ENCODE data around the gene SAPCD1. TPM values are rescaled to one million over a fixed set of nuclear protein-coding genes. Genes with fewer than 3 reads are reported as not detected.

SAPCD1 gene
- total RNA-seq: 2.3 TPM
- polyA plus RNA-seq: not detected

DNA sequence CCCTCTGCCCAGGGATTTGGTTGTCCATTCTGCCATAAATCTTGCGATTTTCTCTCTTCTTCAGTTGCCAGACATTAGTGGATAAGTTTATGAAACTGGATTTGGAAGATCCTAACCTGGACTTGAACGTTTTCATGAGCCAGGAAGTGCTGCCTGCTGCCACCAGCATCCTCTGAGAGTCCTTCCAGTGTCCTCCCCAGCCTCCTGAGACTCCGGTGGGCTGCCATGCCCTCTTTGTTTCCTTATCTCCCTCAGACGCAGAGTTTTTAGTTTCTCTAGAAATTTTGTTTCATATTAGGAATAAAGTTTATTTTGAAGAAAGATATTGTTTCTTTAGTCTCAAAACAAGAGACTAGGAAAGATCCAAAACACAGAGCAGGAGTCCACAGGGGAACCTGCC lies at the start of gene SAPCD1:
Gene SAPCD1 (plus strand): TSS at position 301 of the 400 bp plus-strand sequence. CDS start 399 bp downstream, outside the sequence.
- H3K4me1 Mint-ChIP-seq: peaks cover 0 to 5% (median 4%) of the 10 kb centered on the region in 4 donors
- no peaks in the 10 kb centered on the region for H3K27me3 Mint-ChIP-seq
- H3K4me3 Mint-ChIP-seq: no peak within 1 kb of the TSS
- ATAC-seq (ENCODE audit: low read depth in 2 of 2) (no peak), DNase-seq (no peak)
- H3K9me3 ChIP-seq (ENCODE audit: control insufficient read depth in 2 of 2, low read length in 2 of 2): no peaks in the 10 kb centered on the region
- H3K36me3 Mint-ChIP-seq: peaks cover 19% of the 10 kb centered on the region
- no peaks in the 10 kb centered on the region for H3K27me3 ChIP-seq (ENCODE audit: control insufficient read depth, insufficient read depth, low read length)
- no peaks in the 10 kb centered on the region for H3K36me3 ChIP-seq (ENCODE audit: control insufficient read depth, insufficient read depth, low read length)
- H3K9me3 Mint-ChIP-seq: no peaks in the 10 kb centered on the region
- no peak within 1 kb of the TSS for H3K27ac ChIP-seq (ENCODE audit: insufficient read depth, low read length, poor library complexity, severe bottlenecking)
- no peak within 1 kb of the TSS for H3K4me3 ChIP-seq (ENCODE audit: low read depth, low read length)
- H3K4me1 ChIP-seq (ENCODE audit: control insufficient read depth, insufficient read depth, low read length, poor library complexity, severe bottlenecking): no peaks in the 10 kb centered on the region
- H3K27ac Mint-ChIP-seq: peak within 1 kb of the TSS in 2 of 3 donors; percentile 81 to 83

DNA sequence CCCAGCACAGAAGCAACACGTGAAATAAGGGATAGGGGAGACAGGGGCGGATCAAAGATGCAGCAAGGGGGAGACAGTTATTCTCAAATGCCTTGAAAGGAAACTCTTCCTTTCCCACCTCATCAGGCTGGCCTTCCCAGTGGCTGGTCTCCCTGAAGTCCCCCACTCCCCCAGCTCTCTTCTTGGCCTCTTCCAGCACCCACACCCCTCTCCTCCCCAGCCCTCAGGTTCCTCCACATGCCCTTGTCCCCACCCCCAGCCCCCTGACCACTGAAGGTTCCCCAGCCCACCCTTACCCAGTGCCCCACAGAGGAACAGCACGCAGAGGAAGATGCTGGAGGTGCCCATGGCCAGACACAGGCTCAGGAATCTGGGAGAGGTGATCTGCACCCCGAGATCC lies 49.0 kb upstream of the SAPCD1 start:
- Mint-ChIP-seq H3K27ac (no peak overlapping the region), H3K4me3 (no peak overlapping the region), H3K9me3 (no peaks in the 10 kb centered on the region), H3K27me3 (peaks cover 5% of the 10 kb centered on the region), H3K36me3 (no peaks in the 10 kb centered on the region), H3K4me1 (peaks cover 0 to 22% (median 10%) of the 10 kb centered on the region in 4 donors)
- Histone ChIP-seq H3K36me3 (ENCODE audit: control insufficient read depth, insufficient read depth, low read length) (no peaks in the 10 kb centered on the region), H3K4me1 (ENCODE audit: control insufficient read depth, insufficient read depth, low read length, poor library complexity, severe bottlenecking) (peaks cover 11% of the 10 kb centered on the region), H3K27ac (ENCODE audit: insufficient read depth, low read length, poor library complexity, severe bottlenecking) (no peak overlapping the region), H3K9me3 (ENCODE audit: control insufficient read depth in 2 of 2, low read length in 2 of 2) (no peaks in the 10 kb centered on the region), H3K4me3 (ENCODE audit: low read depth, low read length) (no peak overlapping the region), H3K27me3 (ENCODE audit: control insufficient read depth, insufficient read depth, low read length) (no peaks in the 10 kb centered on the region)
- no peak for ATAC-seq (ENCODE audit: low read depth in 2 of 2)
- DNase-seq: no peak

DNA sequence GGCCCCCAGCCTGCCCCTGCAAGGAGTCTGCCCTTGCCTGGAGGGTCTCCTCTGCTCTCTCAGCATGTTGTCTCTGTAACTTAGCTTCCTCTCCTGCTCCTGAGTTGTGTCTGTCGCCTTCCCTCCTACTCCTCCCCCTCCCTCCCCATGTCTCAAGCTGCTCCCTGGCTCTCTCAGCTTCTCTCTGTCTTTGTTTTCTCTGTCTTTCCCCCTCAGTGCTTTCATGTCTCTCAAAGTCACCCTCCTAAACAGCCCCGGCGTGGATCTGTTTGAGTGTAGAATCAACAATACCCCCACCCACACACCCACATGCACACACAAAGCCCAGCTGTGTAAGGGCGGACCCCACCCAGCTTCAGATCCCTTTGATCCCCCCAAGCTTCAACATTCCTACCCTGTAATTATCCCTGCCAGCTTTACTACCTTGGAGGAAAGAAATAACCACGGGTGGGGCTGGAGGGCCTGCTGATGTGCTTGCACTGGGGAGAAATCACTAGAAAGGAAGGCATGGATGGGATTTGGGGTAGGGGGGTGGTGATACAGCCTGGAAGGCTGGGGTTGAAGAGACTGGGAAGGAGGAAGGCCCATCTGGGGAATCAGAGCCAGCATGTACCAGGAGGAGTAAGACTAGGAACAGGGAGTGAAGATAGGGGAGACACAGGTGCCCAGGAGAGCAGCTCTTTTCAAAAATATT lies 48.3 kb upstream of the SAPCD1 start:
- DNase-seq (no peak), ATAC-seq (ENCODE audit: low read depth in 2 of 2) (no peak)
- Histone ChIP-seq H3K4me3 (ENCODE audit: low read depth, low read length) (no peak overlapping the region), H3K27me3 (ENCODE audit: control insufficient read depth, insufficient read depth, low read length) (no peaks in the 10 kb centered on the region), H3K9me3 (ENCODE audit: control insufficient read depth in 2 of 2, low read length in 2 of 2) (no peaks in the 10 kb centered on the region), H3K36me3 (ENCODE audit: control insufficient read depth, insufficient read depth, low read length) (no peaks in the 10 kb centered on the region), H3K4me1 (ENCODE audit: control insufficient read depth, insufficient read depth, low read length, poor library complexity, severe bottlenecking) (peaks cover 11% of the 10 kb centered on the region), H3K27ac (ENCODE audit: insufficient read depth, low read length, poor library complexity, severe bottlenecking) (no peak overlapping the region)
- Mint-ChIP-seq H3K9me3 (no peaks in the 10 kb centered on the region), H3K27ac (peak overlapping the region in 1 of 3 donors; percentile 89), H3K36me3 (no peaks in the 10 kb centered on the region), H3K27me3 (peaks cover 5% of the 10 kb centered on the region), H3K4me1 (peaks cover 0 to 22% (median 10%) of the 10 kb centered on the region in 4 donors), H3K4me3 (no peak overlapping the region)

DNA sequence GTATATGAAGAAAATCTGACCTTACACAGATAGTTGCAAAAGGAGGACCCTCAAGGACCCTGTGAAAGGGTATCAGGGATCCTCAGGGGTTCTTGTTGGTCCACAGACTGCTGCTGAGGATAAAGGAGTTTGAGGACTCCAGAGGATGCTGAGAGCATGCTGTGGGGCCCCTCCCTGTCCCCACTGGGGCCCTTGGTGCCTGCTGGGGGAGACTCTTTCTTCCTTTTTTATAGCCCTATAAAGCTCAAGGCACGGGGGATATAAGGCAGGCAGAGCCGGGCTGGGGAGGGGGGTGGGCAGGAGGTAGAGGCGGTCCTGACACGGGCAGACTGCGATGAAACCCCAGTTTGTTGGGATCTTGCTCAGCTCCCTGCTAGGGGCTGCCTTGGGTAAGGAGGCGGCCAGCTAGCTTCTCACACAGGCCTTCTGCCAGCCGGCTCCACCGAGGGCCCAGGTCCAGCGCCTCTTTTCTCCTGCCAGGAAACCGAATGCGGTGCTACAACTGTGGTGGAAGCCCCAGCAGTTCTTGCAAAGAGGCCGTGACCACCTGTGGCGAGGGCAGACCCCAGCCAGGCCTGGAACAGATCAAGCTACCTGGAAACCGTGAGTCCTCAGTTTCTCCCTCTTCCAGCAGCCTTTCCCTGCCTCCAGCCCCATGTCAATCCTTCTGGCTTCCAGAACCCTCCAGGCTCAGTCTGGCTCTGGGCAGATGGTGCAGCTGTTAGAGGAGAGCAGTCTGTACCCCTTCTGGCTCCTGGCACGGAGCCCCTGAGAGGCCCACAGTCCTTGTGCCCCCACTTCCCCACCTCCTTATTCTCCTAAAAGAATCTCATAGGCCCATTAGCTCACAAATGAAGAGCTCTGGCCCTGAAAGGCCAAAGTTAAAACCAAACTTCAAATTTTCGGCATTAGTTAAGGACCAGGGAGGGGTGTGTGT lies 47.2 kb upstream of the SAPCD1 start, which contains the start of gene LY6G6D:
Gene LY6G6D (plus strand): TSS at position 327 of the 937 bp plus-strand sequence. CDS start 8 bp downstream, at position 335.
- ATAC-seq (ENCODE audit: low read depth in 2 of 2): no peak
- H3K4me1 Mint-ChIP-seq: peaks cover 0 to 22% (median 10%) of the 10 kb centered on the region in 4 donors
- Histone ChIP-seq H3K4me3 (ENCODE audit: low read depth, low read length) (no peak within 1 kb of the TSS), H3K27ac (ENCODE audit: insufficient read depth, low read length, poor library complexity, severe bottlenecking) (no peak within 1 kb of the TSS), H3K27me3 (ENCODE audit: control insufficient read depth, insufficient read depth, low read length) (no peaks in the 10 kb centered on the region), H3K9me3 (ENCODE audit: control insufficient read depth in 2 of 2, low read length in 2 of 2) (no peaks in the 10 kb centered on the region), H3K4me1 (ENCODE audit: control insufficient read depth, insufficient read depth, low read length, poor library complexity, severe bottlenecking) (peaks cover 11% of the 10 kb centered on the region), H3K36me3 (ENCODE audit: control insufficient read depth, insufficient read depth, low read length) (no peaks in the 10 kb centered on the region)
- peaks cover 5% of the 10 kb centered on the region for H3K27me3 Mint-ChIP-seq
- H3K4me3 Mint-ChIP-seq: no peak within 1 kb of the TSS
- peak within 1 kb of the TSS in 2 of 3 donors; percentile 6 to 89 for H3K27ac Mint-ChIP-seq
- DNase-seq: no peak
- H3K36me3 Mint-ChIP-seq: no peaks in the 10 kb centered on the region
- no peaks in the 10 kb centered on the region for H3K9me3 Mint-ChIP-seq

DNA sequence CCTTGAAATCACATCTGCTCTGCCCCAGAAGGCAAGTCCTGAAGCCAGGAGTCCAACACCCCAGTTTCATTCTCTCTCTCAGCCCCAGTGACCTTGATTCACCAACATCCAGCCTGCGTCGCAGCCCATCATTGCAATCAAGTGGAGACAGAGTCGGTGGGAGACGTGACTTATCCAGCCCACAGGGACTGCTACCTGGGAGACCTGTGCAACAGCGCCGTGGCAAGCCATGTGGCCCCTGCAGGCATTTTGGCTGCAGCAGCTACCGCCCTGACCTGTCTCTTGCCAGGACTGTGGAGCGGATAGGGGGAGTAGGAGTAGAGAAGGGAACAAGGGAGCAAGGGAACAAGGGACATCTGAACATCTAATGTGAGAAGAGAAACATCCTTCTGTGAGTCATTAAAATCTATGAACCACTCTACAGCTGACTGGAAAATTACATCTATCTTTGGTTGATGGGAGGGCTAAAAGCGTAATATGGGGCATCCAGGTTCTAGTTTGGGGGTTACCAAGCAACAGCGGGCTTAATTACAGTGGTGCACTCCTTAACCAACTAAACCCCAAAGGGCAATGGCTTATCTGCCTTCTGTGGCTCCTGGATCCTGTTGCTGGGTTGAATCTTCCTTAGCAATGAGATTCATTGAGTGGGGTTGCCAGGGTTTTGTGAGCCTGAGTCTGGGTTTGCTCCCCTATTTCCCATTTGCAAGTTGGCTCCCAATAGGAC lies 44.8 kb upstream of the SAPCD1 start:
- Histone ChIP-seq H3K4me3 (ENCODE audit: low read depth, low read length) (no peak overlapping the region), H3K27ac (ENCODE audit: insufficient read depth, low read length, poor library complexity, severe bottlenecking) (no peak overlapping the region), H3K36me3 (ENCODE audit: control insufficient read depth, insufficient read depth, low read length) (no peaks in the 10 kb centered on the region), H3K27me3 (ENCODE audit: control insufficient read depth, insufficient read depth, low read length) (no peaks in the 10 kb centered on the region), H3K4me1 (ENCODE audit: control insufficient read depth, insufficient read depth, low read length, poor library complexity, severe bottlenecking) (no peaks in the 10 kb centered on the region), H3K9me3 (ENCODE audit: control insufficient read depth in 2 of 2, low read length in 2 of 2) (no peaks in the 10 kb centered on the region)
- Mint-ChIP-seq H3K36me3 (no peaks in the 10 kb centered on the region), H3K4me1 (peaks cover 0 to 3% (median under 1%) of the 10 kb centered on the region in 4 donors), H3K9me3 (no peaks in the 10 kb centered on the region), H3K4me3 (no peak overlapping the region), H3K27ac (peak overlapping the region in 1 of 3 donors; percentile 15), H3K27me3 (peaks cover 1% of the 10 kb centered on the region)
- DNase-seq: no peak
- no peak for ATAC-seq (ENCODE audit: low read depth in 2 of 2)

DNA sequence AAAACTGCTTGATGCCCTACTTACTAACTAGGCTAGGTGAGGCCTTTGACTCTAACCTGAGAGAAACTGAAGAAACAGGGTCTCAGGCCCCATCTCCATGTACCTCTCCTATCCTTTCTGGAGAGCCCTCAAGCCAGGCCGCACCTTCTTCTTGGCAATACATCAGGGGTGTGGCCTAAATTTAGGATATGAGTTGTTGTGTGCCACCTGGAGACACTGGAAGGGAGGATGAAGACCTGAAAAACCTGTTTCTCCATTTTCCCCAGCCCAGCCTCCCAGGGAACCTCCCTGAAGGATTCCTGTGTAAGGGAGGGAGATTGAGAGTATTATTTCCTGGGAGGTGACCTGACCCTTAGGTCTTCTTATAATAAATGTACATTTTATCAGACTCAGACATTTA lies 44.2 kb upstream of the SAPCD1 start:
- Histone ChIP-seq H3K4me3 (ENCODE audit: low read depth, low read length) (no peak overlapping the region), H3K4me1 (ENCODE audit: control insufficient read depth, insufficient read depth, low read length, poor library complexity, severe bottlenecking) (no peaks in the 10 kb centered on the region), H3K9me3 (ENCODE audit: control insufficient read depth in 2 of 2, low read length in 2 of 2) (no peaks in the 10 kb centered on the region), H3K36me3 (ENCODE audit: control insufficient read depth, insufficient read depth, low read length) (no peaks in the 10 kb centered on the region), H3K27ac (ENCODE audit: insufficient read depth, low read length, poor library complexity, severe bottlenecking) (no peak overlapping the region), H3K27me3 (ENCODE audit: control insufficient read depth, insufficient read depth, low read length) (no peaks in the 10 kb centered on the region)
- no peak for ATAC-seq (ENCODE audit: low read depth in 2 of 2)
- Mint-ChIP-seq H3K4me3 (no peak overlapping the region), H3K27ac (no peak overlapping the region), H3K36me3 (no peaks in the 10 kb centered on the region), H3K27me3 (no peaks in the 10 kb centered on the region), H3K4me1 (peaks cover 0 to 3% (median under 1%) of the 10 kb centered on the region in 4 donors), H3K9me3 (no peaks in the 10 kb centered on the region)
- DNase-seq: no peak

DNA sequence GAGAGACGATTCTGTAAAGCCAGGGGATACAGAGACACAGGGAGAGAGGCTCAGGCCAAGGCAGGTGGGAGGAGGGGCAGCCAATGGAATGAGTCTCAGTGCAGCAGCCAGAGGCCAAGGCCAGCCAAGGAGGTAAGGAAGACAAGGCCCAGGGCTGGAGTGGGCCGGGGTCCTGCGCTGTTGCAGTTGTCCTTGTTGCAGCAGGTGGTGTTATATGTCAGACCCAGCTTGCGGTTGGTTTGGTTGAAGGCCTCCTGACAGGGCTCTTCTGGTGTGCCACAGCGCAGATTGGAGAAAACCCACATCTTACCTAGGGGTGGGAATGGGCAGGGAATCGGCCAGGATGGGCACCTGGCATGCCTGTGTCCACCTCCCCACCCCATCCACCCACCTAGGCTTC lies 43.5 kb upstream of the SAPCD1 start:
- H3K9me3 Mint-ChIP-seq: no peaks in the 10 kb centered on the region
- no peak overlapping the region for H3K4me3 ChIP-seq (ENCODE audit: low read depth, low read length)
- DNase-seq (no peak), ATAC-seq (ENCODE audit: low read depth in 2 of 2) (no peak)
- H3K36me3 Mint-ChIP-seq: no peaks in the 10 kb centered on the region
- H3K27me3 ChIP-seq (ENCODE audit: control insufficient read depth, insufficient read depth, low read length): no peaks in the 10 kb centered on the region
- H3K4me1 ChIP-seq (ENCODE audit: control insufficient read depth, insufficient read depth, low read length, poor library complexity, severe bottlenecking): no peaks in the 10 kb centered on the region
- H3K27ac ChIP-seq (ENCODE audit: insufficient read depth, low read length, poor library complexity, severe bottlenecking): no peak overlapping the region
- H3K4me3 Mint-ChIP-seq: no peak overlapping the region
- H3K27ac Mint-ChIP-seq: no peak overlapping the region
- peaks cover 0 to 2% (median under 1%) of the 10 kb centered on the region in 4 donors for H3K4me1 Mint-ChIP-seq
- H3K27me3 Mint-ChIP-seq: no peaks in the 10 kb centered on the region
- H3K36me3 ChIP-seq (ENCODE audit: control insufficient read depth, insufficient read depth, low read length): no peaks in the 10 kb centered on the region
- H3K9me3 ChIP-seq (ENCODE audit: control insufficient read depth in 2 of 2, low read length in 2 of 2): no peaks in the 10 kb centered on the region
